ENCODE data around the gene RIC3.

The RIC3 gene, protein sequence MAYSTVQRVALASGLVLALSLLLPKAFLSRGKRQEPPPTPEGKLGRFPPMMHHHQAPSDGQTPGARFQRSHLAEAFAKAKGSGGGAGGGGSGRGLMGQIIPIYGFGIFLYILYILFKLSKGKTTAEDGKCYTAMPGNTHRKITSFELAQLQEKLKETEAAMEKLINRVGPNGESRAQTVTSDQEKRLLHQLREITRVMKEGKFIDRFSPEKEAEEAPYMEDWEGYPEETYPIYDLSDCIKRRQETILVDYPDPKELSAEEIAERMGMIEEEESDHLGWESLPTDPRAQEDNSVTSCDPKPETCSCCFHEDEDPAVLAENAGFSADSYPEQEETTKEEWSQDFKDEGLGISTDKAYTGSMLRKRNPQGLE

DNA sequence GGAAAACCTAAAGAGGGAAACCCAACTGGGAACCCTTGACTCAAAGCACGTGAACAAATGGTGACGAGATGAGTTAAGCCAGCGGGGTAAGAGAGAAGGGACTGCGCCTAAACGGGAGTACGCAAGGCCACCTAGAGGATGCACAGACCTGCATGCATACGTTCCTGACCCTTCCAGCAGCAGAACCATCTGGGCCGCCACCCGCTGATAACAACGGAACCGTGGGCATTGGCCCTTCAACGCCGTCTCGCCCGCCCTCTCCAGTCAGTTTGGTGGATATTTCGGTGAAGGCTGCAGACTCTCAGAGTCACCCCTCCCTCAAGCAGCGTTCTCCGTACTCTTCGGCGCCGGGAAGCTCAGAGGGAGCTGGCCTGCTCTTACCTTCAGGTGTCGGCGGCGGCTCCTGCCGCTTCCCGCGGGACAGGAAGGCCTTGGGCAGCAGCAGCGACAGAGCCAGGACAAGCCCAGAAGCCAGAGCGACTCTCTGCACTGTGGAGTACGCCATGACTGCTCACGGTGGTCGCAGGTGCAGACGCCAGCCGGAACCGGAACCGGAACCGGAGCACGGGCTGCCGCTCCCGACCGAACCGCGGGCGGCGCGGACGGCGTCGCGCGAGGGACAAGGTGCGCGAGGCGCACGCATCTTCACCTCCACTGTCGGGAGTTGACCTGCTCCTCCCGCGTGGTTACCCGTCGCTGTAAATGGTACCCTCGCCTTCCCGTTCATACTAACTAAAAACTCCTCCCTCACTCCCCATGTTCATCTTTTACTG is at the start of gene RIC3:
TSS of gene RIC3 (minus strand) at position 541 of the 773 bp plus-strand sequence. CDS start at position 505, 36 bp downstream.
- Histone ChIP-seq H3K27me3 (ENCODE audit: insufficient read depth, low read length) (no peaks in the 10 kb centered on the region), H3F3A (ENCODE audit: insufficient read depth, low read length) (no peaks in the 10 kb centered on the region), H3K79me2 (ENCODE audit: insufficient read depth, low read length) (no peaks in the 10 kb centered on the region), H3K4me3 (ENCODE audit: low read depth, low read length, poor library complexity, severe bottlenecking) (no peak within 1 kb of the TSS), H3K4me2 (ENCODE audit: low read length) (no peak within 1 kb of the TSS), H3K9me2 (ENCODE audit: low read depth, low read length) (no peaks in the 10 kb centered on the region), H4K20me1 (ENCODE audit: insufficient read depth, low read length) (no peaks in the 10 kb centered on the region), H3K36me3 (ENCODE audit: insufficient read depth, low read length) (no peaks in the 10 kb centered on the region), H3K9me3 (ENCODE audit: low read length) (no peaks in the 10 kb centered on the region), H3K4me1 (ENCODE audit: insufficient read depth, low read length, severe bottlenecking) (no peaks in the 10 kb centered on the region), H3K27ac (ENCODE audit: low read depth, low read length, poor library complexity, severe bottlenecking) (no peak within 1 kb of the TSS), H2AFZ (ENCODE audit: low read length) (no peak within 1 kb of the TSS), H3K9ac (ENCODE audit: low read length) (no peak within 1 kb of the TSS)
- TF ChIP-seq, protein P1, sequence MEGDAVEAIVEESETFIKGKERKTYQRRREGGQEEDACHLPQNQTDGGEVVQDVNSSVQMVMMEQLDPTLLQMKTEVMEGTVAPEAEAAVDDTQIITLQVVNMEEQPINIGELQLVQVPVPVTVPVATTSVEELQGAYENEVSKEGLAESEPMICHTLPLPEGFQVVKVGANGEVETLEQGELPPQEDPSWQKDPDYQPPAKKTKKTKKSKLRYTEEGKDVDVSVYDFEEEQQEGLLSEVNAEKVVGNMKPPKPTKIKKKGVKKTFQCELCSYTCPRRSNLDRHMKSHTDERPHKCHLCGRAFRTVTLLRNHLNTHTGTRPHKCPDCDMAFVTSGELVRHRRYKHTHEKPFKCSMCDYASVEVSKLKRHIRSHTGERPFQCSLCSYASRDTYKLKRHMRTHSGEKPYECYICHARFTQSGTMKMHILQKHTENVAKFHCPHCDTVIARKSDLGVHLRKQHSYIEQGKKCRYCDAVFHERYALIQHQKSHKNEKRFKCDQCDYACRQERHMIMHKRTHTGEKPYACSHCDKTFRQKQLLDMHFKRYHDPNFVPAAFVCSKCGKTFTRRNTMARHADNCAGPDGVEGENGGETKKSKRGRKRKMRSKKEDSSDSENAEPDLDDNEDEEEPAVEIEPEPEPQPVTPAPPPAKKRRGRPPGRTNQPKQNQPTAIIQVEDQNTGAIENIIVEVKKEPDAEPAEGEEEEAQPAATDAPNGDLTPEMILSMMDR (IDR thresholded peaks at IDR 0.05; ENCODE audit: low read length) = no peak
- TF ChIP-seq EZH2 (IDR thresholded peaks at IDR 0.05; ENCODE audit: borderline replicate concordance, low read length) = no peak

DNA sequence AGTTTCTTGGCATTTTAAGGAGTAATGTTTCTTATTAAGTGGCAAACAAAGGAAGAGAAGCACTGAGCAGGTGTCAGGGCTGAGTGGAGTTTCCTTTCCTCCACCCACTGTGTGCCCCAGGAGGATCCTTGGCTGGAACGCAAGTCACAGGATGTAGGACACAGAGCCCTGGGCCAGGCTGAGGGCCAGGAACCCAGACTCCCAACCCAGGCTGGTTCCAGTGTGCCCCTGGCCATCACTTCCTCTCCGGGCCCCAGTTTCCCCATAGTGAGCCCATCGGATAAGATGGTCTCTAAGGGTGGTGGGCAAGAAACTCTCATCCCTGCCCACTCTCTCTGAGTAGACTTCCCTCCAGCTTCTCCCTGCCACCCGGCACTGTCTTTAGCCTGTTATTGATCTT is 49.6 kb upstream of the RIC3 start:
- H3F3A ChIP-seq (ENCODE audit: insufficient read depth, low read length) = no peaks in the 10 kb centered on the region
- no peaks in the 10 kb centered on the region for H3K36me3 ChIP-seq (ENCODE audit: insufficient read depth, low read length)
- no peaks in the 10 kb centered on the region for H3K4me1 ChIP-seq (ENCODE audit: insufficient read depth, low read length, severe bottlenecking)
- no peaks in the 10 kb centered on the region for H3K27me3 ChIP-seq (ENCODE audit: insufficient read depth, low read length)
- H3K79me2 ChIP-seq (ENCODE audit: insufficient read depth, low read length) = no peaks in the 10 kb centered on the region
- H3K27ac ChIP-seq (ENCODE audit: low read depth, low read length, poor library complexity, severe bottlenecking) = no peak overlapping the region
- no peak overlapping the region for H2AFZ ChIP-seq (ENCODE audit: low read length)
- H3K4me3 ChIP-seq (ENCODE audit: low read depth, low read length, poor library complexity, severe bottlenecking) = no peak overlapping the region
- no peak overlapping the region for H3K9ac ChIP-seq (ENCODE audit: low read length)
- H4K20me1 ChIP-seq (ENCODE audit: insufficient read depth, low read length) = no peaks in the 10 kb centered on the region
- no peaks in the 10 kb centered on the region for H3K9me3 ChIP-seq (ENCODE audit: low read length)
- no peak for TF ChIP-seq EZH2 (IDR thresholded peaks at IDR 0.05; ENCODE audit: borderline replicate concordance, low read length)
- TF ChIP-seq, protein P1 (IDR thresholded peaks at IDR 0.05; ENCODE audit: low read length) = no peak
- no peak overlapping the region for H3K4me2 ChIP-seq (ENCODE audit: low read length)
- no peaks in the 10 kb centered on the region for H3K9me2 ChIP-seq (ENCODE audit: low read depth, low read length)

DNA sequence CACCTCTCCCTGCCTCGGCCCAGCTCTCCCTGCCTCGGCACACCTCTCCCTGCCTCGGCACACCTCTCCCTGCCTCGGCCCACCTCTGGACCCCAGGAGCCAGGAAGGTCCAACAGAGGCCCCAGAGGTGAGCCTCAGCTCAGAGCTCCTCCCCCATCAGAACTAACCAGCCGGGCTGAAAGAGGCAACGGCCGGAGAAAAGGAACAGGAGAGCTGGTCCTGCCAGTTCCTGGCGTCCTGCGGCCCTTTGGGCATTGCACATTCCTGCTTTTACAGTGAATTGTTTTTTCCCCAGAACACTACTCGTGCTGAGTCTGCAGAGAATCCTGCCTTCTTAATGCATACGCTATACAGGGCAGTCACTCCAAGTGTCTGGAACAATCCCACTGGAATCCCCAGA is 49.1 kb upstream of the RIC3 start:
- Histone ChIP-seq H3K4me2 (ENCODE audit: low read length) (no peak overlapping the region), H2AFZ (ENCODE audit: low read length) (no peak overlapping the region), H3K9ac (ENCODE audit: low read length) (no peak overlapping the region), H4K20me1 (ENCODE audit: insufficient read depth, low read length) (no peaks in the 10 kb centered on the region), H3K36me3 (ENCODE audit: insufficient read depth, low read length) (no peaks in the 10 kb centered on the region), H3K9me2 (ENCODE audit: low read depth, low read length) (no peaks in the 10 kb centered on the region), H3K79me2 (ENCODE audit: insufficient read depth, low read length) (no peaks in the 10 kb centered on the region), H3K4me3 (ENCODE audit: low read depth, low read length, poor library complexity, severe bottlenecking) (no peak overlapping the region), H3K4me1 (ENCODE audit: insufficient read depth, low read length, severe bottlenecking) (no peaks in the 10 kb centered on the region), H3F3A (ENCODE audit: insufficient read depth, low read length) (no peaks in the 10 kb centered on the region), H3K27ac (ENCODE audit: low read depth, low read length, poor library complexity, severe bottlenecking) (no peak overlapping the region), H3K27me3 (ENCODE audit: insufficient read depth, low read length) (no peaks in the 10 kb centered on the region), H3K9me3 (ENCODE audit: low read length) (no peaks in the 10 kb centered on the region)
- TF ChIP-seq, protein P1 (IDR thresholded peaks at IDR 0.05; ENCODE audit: low read length) = no peak
- TF ChIP-seq EZH2 (IDR thresholded peaks at IDR 0.05; ENCODE audit: borderline replicate concordance, low read length) = no peak

All from OCI-LY1 (cell line).